HepG2 (cell line): ENCODE results near the gene PRMT7. TPM values are rescaled to one million over a fixed set of nuclear protein-coding genes. Genes with fewer than 3 reads are reported as not detected.

Source experiments
- ATAC-seq: fragments of 200-7000 bp; cut with Tn5 transposase; 3 replicates; pipeline ENCODE4 v1.9.1; 2020; ENCODE audit warnings: mild to moderate bottlenecking, moderate library complexity
- BruUV-seq: library from RNA; stranded (reverse); fragments of 400-500 nt; replicated peaks from 2 replicates; lab custom pipeline; 2021; lab: Mats Ljungman, UMichigan
- CTCF ChIA-PET: fragments of 300-600 bp; formaldehyde crosslinking; extraction: SDS; loops from one replicate; lab custom pipeline; 2021; ENCODE audit warnings: low total read pairs, inconsistent platforms, low intra/inter-chr PET ratio; lab: Yijun Ruan, JAX
- POLR2A ChIA-PET: fragments of 350-600 bp; sonication (Branson Sonifier 250); formaldehyde crosslinking; loops from one replicate; lab custom pipeline; 2020; ENCODE audit warnings: antibody characterized with exemption, inconsistent platforms; lab: Yijun Ruan, JAX
- DNase-seq: peaks from one replicate; pipeline ENCODE4 v3.0.0-alpha.2; 2015; ENCODE audit warnings: low spot score
- FAIRE-seq: peaks from 3 replicates; lab custom pipeline; 2011; peaks lifted over from hg19 to GRCh38; lab: Jason Lieb, UNC
- H2AFZ ChIP-seq: one replicate; pipeline ENCODE4 v1.6.1; 2011; ENCODE audit warnings: low read length, inconsistent platforms
- H3K27ac ChIP-seq: fragments of 300-600 bp; 3 replicates; pipeline ENCODE4 v1.8.0; 2011; ENCODE audit warnings: mixed run types, mild to moderate bottlenecking, mixed read lengths, low read length, inconsistent platforms; ENCODE audit not compliant: insufficient read depth; ENCODE audit errors: extremely low read length
- H3K27me3 ChIP-seq, 2 experiments: fragments of 200-600 bp in 1 of 2; 2 replicates in 1 of 2; 3 replicates in 1 of 2; pipeline versions ENCODE4 v1.6.0 to v1.8.0; 2011; ENCODE audit warnings: low read length in 2 of 2, mild to moderate bottlenecking in 2 of 2, moderate library complexity in 2 of 2, inconsistent platforms in 1 of 2; ENCODE audit not compliant: insufficient read depth in 2 of 2, control insufficient read depth in 1 of 2
- H3K36me3 ChIP-seq, 2 experiments: fragments of 200-600 bp in 1 of 2; replicated peaks in 1 of 2; 2 replicates in 1 of 2; 3 replicates in 1 of 2; pipeline versions ENCODE4 v1.5.1 to v1.8.0; 2011; ENCODE audit warnings: low read length in 2 of 2, inconsistent platforms in 1 of 2; ENCODE audit not compliant: insufficient read depth in 2 of 2, control insufficient read depth in 1 of 2
- H3K4me1 ChIP-seq: 2 replicates; pipeline ENCODE4 v1.5.1; 2012; ENCODE audit warnings: low read length, inconsistent platforms; ENCODE audit not compliant: insufficient read depth
- H3K4me2 ChIP-seq: 2 replicates; pipeline ENCODE4 v1.6.0; 2011; ENCODE audit warnings: low read depth, low read length, inconsistent platforms
- H3K4me3 ChIP-seq, 3 experiments: fragments of 200-600 bp in 1 of 3; sonication (generic), shearing (Covaris generic) in 1 of 3; replicated peaks in 1 of 3; 2 replicates each; pipeline ENCODE4 v1.5.1; 2011 to 2016; ENCODE audit warnings: low read length in 3 of 3, inconsistent platforms in 2 of 3, low read depth in 2 of 3, mild to moderate bottlenecking in 2 of 3, control low read depth in 1 of 3, mixed read lengths in 1 of 3; ENCODE audit not compliant: insufficient read depth in 1 of 3
- H3K79me2 ChIP-seq: one replicate; pipeline ENCODE4 v1.6.1; 2011; ENCODE audit warnings: low read length, inconsistent platforms; ENCODE audit not compliant: insufficient read depth
- H3K9ac ChIP-seq: 2 replicates; pipeline ENCODE4 v1.6.0; 2011; ENCODE audit warnings: mild to moderate bottlenecking, low read depth, low read length, inconsistent platforms; ENCODE audit not compliant: insufficient read depth
- H3K9me3 ChIP-seq: 2 replicates; pipeline ENCODE4 v1.5.1; 2012; ENCODE audit warnings: mild to moderate bottlenecking, low read length
- H4K20me1 ChIP-seq: 2 replicates; pipeline ENCODE4 v1.6.0; 2011; ENCODE audit warnings: inconsistent platforms, mild to moderate bottlenecking, low read length, moderate library complexity; ENCODE audit not compliant: insufficient read depth
- CBFB ChIP-seq: sonication (generic); formaldehyde crosslinking; IDR thresholded peaks from 2 replicates; pipeline ENCODE4 v1.4.0; 2020; ENCODE audit warnings: missing genetic modification reagents
- CREM ChIP-seq, 2 experiments: sonication (generic) in 1 of 2; formaldehyde crosslinking in 1 of 2; IDR thresholded peaks; 2 replicates each; pipeline versions ENCODE4 v1.4.0 to v1.6.1; 2016 to 2020; ENCODE audit warnings: antibody characterized with exemption in 1 of 2, mild to moderate bottlenecking in 1 of 2, missing genetic modification reagents in 1 of 2
- GMEB2 ChIP-seq: IDR thresholded peaks from 2 replicates; pipeline ENCODE4 v1.6.1; 2016; ENCODE audit warnings: missing biosample characterization, missing genetic modification reagents, low read depth
- GPBP1L1 ChIP-seq: sonication (generic); formaldehyde crosslinking; IDR thresholded peaks from 2 replicates; pipeline ENCODE4 v1.5.0; 2020; ENCODE audit warnings: mild to moderate bottlenecking, missing genetic modification reagents
- NFYB ChIP-seq: sonication (generic); formaldehyde crosslinking; IDR thresholded peaks from 2 replicates; pipeline ENCODE4 v1.4.0; 2020; ENCODE audit warnings: missing genetic modification reagents
- PCBP1 ChIP-seq: fragments of 200-400 bp; formaldehyde crosslinking; IDR thresholded peaks from 2 replicates; pipeline ENCODE4 v1.6.1; 2017; ENCODE audit warnings: mild to moderate bottlenecking, low read depth, low read length, borderline replicate concordance
- REST ChIP-seq, 2 experiments: IDR thresholded peaks; 2 replicates each; pipeline ENCODE4 v1.6.1; 2011 to 2012; ENCODE audit warnings: low read length in 2 of 2, borderline replicate concordance in 1 of 2, low read depth in 1 of 2, mild to moderate bottlenecking in 1 of 2, moderate library complexity in 1 of 2
- SMARCE1 ChIP-seq: fragments of 450-650 bp; IDR thresholded peaks from 2 replicates; pipeline ENCODE4 v1.6.1; 2017; ENCODE audit warnings: borderline replicate concordance
- SP1 ChIP-seq, 2 experiments: fragments of 450-650 bp in 1 of 2; sonication (generic) in 1 of 2; formaldehyde crosslinking in 1 of 2; IDR thresholded peaks; 2 replicates each; pipeline versions ENCODE4 v1.4.0 to v1.6.1; 2016 to 2020; ENCODE audit warnings: missing genetic modification reagents in 1 of 2
- TARDBP ChIP-seq: sonication (generic); formaldehyde crosslinking; IDR thresholded peaks from 2 replicates; pipeline ENCODE4 v1.8.0; 2022; ENCODE audit warnings: mild to moderate bottlenecking, missing genetic modification reagents
- TBP ChIP-seq: sonication (generic); formaldehyde crosslinking; IDR thresholded peaks from 2 replicates; pipeline ENCODE4 v1.5.0; 2020; ENCODE audit warnings: missing genetic modification reagents
- ZBTB25 ChIP-seq: IDR thresholded peaks from 2 replicates; pipeline ENCODE4 v1.6.1; 2018; ENCODE audit warnings: missing genetic modification reagents
- ZNF260 ChIP-seq: sonication (generic); formaldehyde crosslinking; IDR thresholded peaks from 2 replicates; pipeline ENCODE4 v1.4.0; 2020; ENCODE audit warnings: missing genetic modification reagents, low read depth, mild to moderate bottlenecking, borderline replicate concordance
- WGBS: methylation state at CpG from one replicate; pipeline ENCODE4 v1.1.6; 2017; ENCODE audit warnings: low lambda C conversion rate; 5-methylcytosine and 5-hydroxymethylcytosine counted together
- in situ Hi-C: cut with HindIII; loops from 2 replicates; pipeline ENCODE4 v1.10.0; 2017; ENCODE audit warnings: low pct_unique_long_range_greater_than_20kb; ENCODE audit not compliant: extremely low pct_ligation_motif_present
- intact Hi-C: fragments of 100-400 bp; cut with micrococcal nuclease; formaldehyde crosslinking; loops from one replicate; pipeline ENCODE4 v1.10.0; 2022; ENCODE audit not compliant: unreplicated experiment
- polyA plus RNA-seq, 8 experiments: library from polyadenylated mRNA; depleted of rRNA in 3 of 8; stranded (reverse) in 7 of 8; unstranded in 1 of 8; fragments of >200 nt; fragmentation: Illumina TruSeq in 4 of 8; extraction: Trizol in 4 of 8; gene quantifications; 2 replicates each; pipeline versions ENCODE4 v1.2.1 to v1.2.3, GENCODE V29; 2011 to 2016; ENCODE audit warnings: low read depth in 4 of 8, missing spikeins in 1 of 8, mixed read lengths in 1 of 8; ENCODE audit not compliant: insufficient read depth in 1 of 8
- total RNA-seq, 5 experiments: library from RNA; depleted of rRNA; stranded (reverse); fragments of >200 nt; fragmentation: Illumina TruSeq; extraction: Trizol; gene quantifications; 2 replicates each; pipeline ENCODE4 v1.2.3, GENCODE V29; 2016; ENCODE audit warnings: low read depth in 1 of 5

The PRMT7 gene
- total and polyA plus RNA-seq, 2 of the 13 experiments (the other 11 are each of a cell fraction or from before 2014, with no cell fraction given), result 47.5 to 55.0 TPM

- TF ChIP-seq PCBP1 (no peak), SP1 (IDR thresholded peaks at IDR 0.05) (no peak), SP1 (CRISPR knock-in tag; IDR thresholded peaks at IDR 0.05) (no peak), REST (IDR thresholded peaks at IDR 0.05; ENCODE audit: borderline replicate concordance in 1 of 2, low read depth in 1 of 2, low read length in 2 of 2) (no peak), NFYB (CRISPR knock-in tag) (no peak), TBP (no peak)
Observed at GRCh38 chr16:68357521-68357922, 46.7 kb downstream of the PRMT7 start (continued).

- no peak for TF ChIP-seq ZNF260
- TF ChIP-seq GPBP1L1 (CRISPR knock-in tag), result no peak
- TF ChIP-seq CBFB (CRISPR knock-in tag), result no peak
- TF ChIP-seq ZBTB25 (CRISPR knock-in tag), result no peak
- no peak for TF ChIP-seq GMEB2 (CRISPR knock-in tag)
- TF ChIP-seq TARDBP, result no peak
- no peak for TF ChIP-seq CREM (IDR thresholded peaks at IDR 0.05)
- TF ChIP-seq CREM (CRISPR knock-in tag; IDR thresholded peaks at IDR 0.05), result no peak
- TF ChIP-seq SMARCE1, result no peak
- ChIA-PET CTCF (no interaction called here), POLR2A (no interaction called here)
- Histone ChIP-seq H3K27me3 (no peaks in the 10 kb centered on the region), H4K20me1 (no peaks in the 10 kb centered on the region; the same call in 1 of the 2 replicates), H3K9me3 (no peaks in the 10 kb centered on the region), H3K79me2 (no peaks in the 10 kb centered on the region), H3K4me3 (no peak overlapping the region), H3K4me1 (0 out of 2 replicates have a peak, but pooled peaks cover 7% of the 10 kb centered on the region), H3K36me3 (peaks cover 31 to 58% of the 10 kb centered on the region in 2 experiments; a peak in 4 of 5 replicates), H3K9ac (no peak overlapping the region), H3K4me2 (no peak overlapping the region), H3K27ac (no peak overlapping the region), H2AFZ (no peak overlapping the region)
- no TSS peak for BruUV-seq
- FAIRE-seq, result no peak
- no peak for ATAC-seq
- in situ Hi-C loops (no loop called here), intact Hi-C loops (no loop called here)
- WGBS, result 99% methylated on average over 9 of the region's 11 CpGs
- no peak for DNase-seq
Observed at GRCh38 chr16:68357923-68358322, 47.1 kb downstream of the PRMT7 start.
